Mesodermal cell (in vitro differentiated cells): ENCODE data around the gene CPEB1.
"Not testable (repeated sequence)": the region's sequence is repeated elsewhere in the genome, so short reads cannot be mapped to it uniquely, and the experiment has no call there.

Experiments used
- H3K27ac ChIP-seq: 2 replicates; pipeline ENCODE4 v1.7.0; 2013; ENCODE audit warnings: mild to moderate bottlenecking, low read depth, low read length, moderate library complexity; ENCODE audit not compliant: severe bottlenecking
- H3K36me3 ChIP-seq: 2 replicates; pipeline ENCODE4 v1.7.1; 2013; ENCODE audit warnings: mild to moderate bottlenecking, low read length, moderate library complexity; ENCODE audit not compliant: control insufficient read depth, insufficient read depth
- H3K4me1 ChIP-seq: one replicate; pipeline ENCODE4 v1.7.1; 2013; ENCODE audit warnings: mild to moderate bottlenecking, low read length; ENCODE audit not compliant: insufficient read depth, control insufficient read depth, poor library complexity, severe bottlenecking
- H3K4me3 ChIP-seq: 2 replicates; pipeline ENCODE4 v1.7.0; 2013; ENCODE audit warnings: low read length, control low read depth, mild to moderate bottlenecking; ENCODE audit not compliant: insufficient read depth, poor library complexity, severe bottlenecking; ENCODE audit errors: extremely low read depth
- H3K9me3 ChIP-seq: 2 replicates; pipeline ENCODE4 v1.7.1; 2013; ENCODE audit warnings: mild to moderate bottlenecking, low read length, moderate library complexity; ENCODE audit not compliant: control insufficient read depth
- WGBS, 2 experiments: methylation state at CpG; one replicate each; pipeline ENCODE4 v1.1.5; 2013; ENCODE audit warnings: missing lambda C conversion rate in 2 of 2; ENCODE audit not compliant: insufficient coverage in 2 of 2; 5-methylcytosine and 5-hydroxymethylcytosine counted together

Gene CPEB1

GRCh38 chr15:82649226-82649999 is 2.2 kb upstream of the CPEB1 start:
- H3K9me3 ChIP-seq: peaks cover 4% of the 10 kb centered on the region
- no peak overlapping the region for H3K4me3 ChIP-seq
- WGBS, 2 experiments: 81 to 86% methylated on average over 7 to 9 of the region's 11 CpGs
- peaks cover 7% of the 10 kb centered on the region for H3K4me1 ChIP-seq
- no peak overlapping the region for H3K27ac ChIP-seq
- no peaks in the 10 kb centered on the region for H3K36me3 ChIP-seq

GRCh38 chr15:82648257-82649103 is 1.3 kb upstream of the CPEB1 start:
- 10 to 20% methylated on average over 36 to 37 of the region's 41 CpGs for WGBS, 2 experiments
- peaks cover 15% of the 10 kb centered on the region for H3K4me1 ChIP-seq
- H3K36me3 ChIP-seq: no peaks in the 10 kb centered on the region
- H3K9me3 ChIP-seq: peaks cover 4% of the 10 kb centered on the region
- H3K27ac ChIP-seq: no peak overlapping the region
- H3K4me3 ChIP-seq: peak overlapping the region; percentile 39

GRCh38 chr15:82647835-82648256 is 683 bp upstream of the CPEB1 start:
- Histone ChIP-seq H3K4me3 (peak overlapping the region; percentile 39), H3K9me3 (peaks cover 4% of the 10 kb centered on the region), H3K4me1 (peaks cover 15% of the 10 kb centered on the region), H3K36me3 (no peaks in the 10 kb centered on the region), H3K27ac (no peak overlapping the region)
- 0 to 1% methylated on average over 35 to 38 of the region's 49 CpGs for WGBS, 2 experiments

DNA sequence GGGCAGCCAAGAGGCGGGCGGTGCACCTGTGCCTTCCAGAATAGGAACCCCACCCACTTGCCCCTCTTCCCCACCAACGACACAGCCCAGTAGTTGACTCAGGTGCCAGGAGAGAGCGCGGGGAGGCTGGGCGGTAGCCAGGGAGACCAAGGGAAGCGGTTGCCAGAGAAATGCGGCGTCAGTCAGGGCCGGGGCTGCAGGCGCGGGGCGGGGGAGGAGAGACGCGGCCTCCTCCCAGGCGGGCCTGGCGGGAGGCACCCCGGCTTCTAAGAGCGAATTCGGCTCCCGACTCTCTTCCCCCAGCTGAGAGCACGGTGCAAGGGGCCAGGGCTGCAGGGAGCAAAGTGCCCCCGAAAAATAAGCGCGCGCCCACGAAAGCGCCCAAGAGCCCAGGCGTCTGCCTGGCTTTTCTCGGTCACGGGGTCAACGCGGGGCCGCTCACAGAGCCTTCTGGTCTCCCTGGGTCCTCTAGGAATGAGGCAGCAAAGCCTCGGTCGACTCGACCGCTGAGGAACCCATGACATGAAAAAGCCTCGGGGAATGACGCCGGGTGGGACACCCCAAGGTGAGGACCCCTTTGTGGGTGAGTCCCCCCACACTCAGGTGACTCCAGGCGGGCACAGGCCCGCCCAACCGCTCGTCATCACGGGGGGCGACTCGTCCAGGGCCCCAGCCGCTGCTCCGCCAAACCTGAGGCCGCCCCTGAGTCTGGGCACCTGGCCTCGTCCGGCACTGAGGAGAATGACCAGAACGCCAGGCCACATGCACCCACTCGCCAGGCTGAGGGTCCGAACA is 716 bp downstream of the CPEB1 start:
- Histone ChIP-seq H3K27ac (no peak overlapping the region), H3K4me1 (peaks cover 15% of the 10 kb centered on the region), H3K4me3 (no peak overlapping the region), H3K36me3 (no peaks in the 10 kb centered on the region), H3K9me3 (peaks cover 4% of the 10 kb centered on the region)
- WGBS, 2 experiments: 34 to 42% methylated on average over 43 to 53 of the region's 56 CpGs

- not testable (repeated sequence) for H3K27ac ChIP-seq, H3K4me3 ChIP-seq, H3K36me3 ChIP-seq, H3K9me3 ChIP-seq
- H3K4me1 ChIP-seq: peaks cover 25% of the 10 kb centered on the region
- 91 to 94% methylated on average over 29 to 32 of the region's 34 CpGs for WGBS, 2 experiments
Observed at GRCh38 chr15:82644967-82645852, 2.0 kb downstream of the CPEB1 start.

DNA sequence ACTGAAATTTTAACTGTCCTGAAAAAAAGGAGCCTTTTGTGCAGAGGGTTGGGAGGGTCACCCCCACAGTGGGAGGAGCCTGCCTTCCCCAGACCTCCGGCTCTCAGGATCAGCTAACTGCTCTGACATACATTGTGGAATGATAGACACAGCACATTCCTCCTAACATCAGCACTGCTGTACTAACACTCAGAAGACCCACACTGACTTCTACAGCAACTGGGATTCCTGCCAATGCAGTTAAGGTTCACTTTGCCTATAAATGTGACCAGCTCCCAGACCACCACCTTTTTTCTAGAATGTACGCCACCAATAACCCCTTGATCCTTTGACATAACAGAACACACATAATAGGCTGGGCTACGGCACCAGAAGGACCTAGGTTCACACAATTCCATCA is 3.2 kb downstream of the CPEB1 start:
- Histone ChIP-seq H3K36me3 (no peaks in the 10 kb centered on the region), H3K4me1 (peaks cover 26% of the 10 kb centered on the region), H3K27ac (no peak overlapping the region), H3K9me3 (peaks cover 4% of the 10 kb centered on the region), H3K4me3 (no peak overlapping the region)
- 80 to 89% methylated on average over 2 to 3 of the region's 3 CpGs for WGBS, 2 experiments

GRCh38 chr15:82642656-82643055 is 4.5 kb downstream of the CPEB1 start:
- 78% methylated on average over 1 of the region's 3 CpGs; no CpG with 5 or more reads in 1 of the 2 experiments for WGBS, 2 experiments
- Histone ChIP-seq H3K9me3 (peaks cover 4% of the 10 kb centered on the region), H3K4me3 (no peak overlapping the region), H3K27ac (no peak overlapping the region), H3K36me3 (no peaks in the 10 kb centered on the region), H3K4me1 (peaks cover 23% of the 10 kb centered on the region)

GRCh38 chr15:82641129-82641798 is 5.9 kb downstream of the CPEB1 start:
- Histone ChIP-seq H3K4me3 (no peak overlapping the region), H3K4me1 (peaks cover 21% of the 10 kb centered on the region), H3K9me3 (no peaks in the 10 kb centered on the region), H3K36me3 (no peaks in the 10 kb centered on the region), H3K27ac (no peak overlapping the region)
- 45 to 48% methylated on average over 1 to 2 of the region's 2 CpGs for WGBS, 2 experiments

- Histone ChIP-seq H3K9me3 (no peaks in the 10 kb centered on the region), H3K27ac (no peak overlapping the region), H3K4me1 (peaks cover 19% of the 10 kb centered on the region), H3K4me3 (no peak overlapping the region), H3K36me3 (no peaks in the 10 kb centered on the region)
- 100% methylated on average over 1 of the region's 3 CpGs; no CpG with 5 or more reads in 1 of the 2 experiments for WGBS, 2 experiments
Observed at GRCh38 chr15:82640672-82641071, 6.5 kb downstream of the CPEB1 start.
